Sigmoid colon (tissue), 7 donors: ENCODE results near the gene STAT4. TPM values are rescaled to one million over a fixed set of nuclear protein-coding genes. Genes with fewer than 3 reads are reported as not detected.

ENCODE experiments used
- DNase-seq: peaks from one replicate; pipeline ENCODE4 v3.0.0-alpha.2; 2019
- H3K27ac ChIP-seq, 4 donors: fragments of 200-600 bp; sonication (generic); one replicate each; pipeline ENCODE4 v1.5.1; 2016 to 2019; ENCODE audit warnings: mild to moderate bottlenecking in 1 of 4
- H3K27me3 ChIP-seq, 3 donors: fragments of 200-600 bp; sonication (generic); one replicate each; pipeline ENCODE4 v1.5.1; 2019; ENCODE audit warnings: mild to moderate bottlenecking in 1 of 3
- H3K36me3 ChIP-seq, 4 donors: fragments of 200-600 bp; sonication (generic); one replicate each; pipeline ENCODE4 v1.5.1; 2016 to 2019
- H3K4me1 ChIP-seq, 4 donors: fragments of 200-600 bp; sonication (generic); one replicate each; pipeline ENCODE4 v1.5.1; 2017 to 2019
- H3K4me3 ChIP-seq, 4 donors: fragments of 200-600 bp; sonication (generic); one replicate each; pipeline ENCODE4 v1.5.1; 2017 to 2019; ENCODE audit warnings: mild to moderate bottlenecking in 2 of 4, moderate library complexity in 1 of 4
- H3K9me3 ChIP-seq, 4 donors: fragments of 200-600 bp in 3 of 4; sonication (generic) in 3 of 4; one replicate each; pipeline versions ENCODE4 v1.5.1 to v1.6.1; 2013 to 2019
- EP300 ChIP-seq, 4 donors: sonication (generic); formaldehyde crosslinking; IDR thresholded peaks; one replicate each; pipeline ENCODE4 v1.6.1; 2017; ENCODE audit warnings: antibody characterized with exemption in 4 of 4
- POLR2A ChIP-seq, 2 donors: fragments of 450-650 bp; IDR thresholded peaks; one replicate each; pipeline ENCODE4 v1.6.1; 2016; ENCODE audit warnings: antibody characterized with exemption in 2 of 2, mild to moderate bottlenecking in 2 of 2, moderate library complexity in 2 of 2
- POLR2AphosphoS5 ChIP-seq, 4 donors: sonication (generic); formaldehyde crosslinking; IDR thresholded peaks; one replicate each; pipeline ENCODE4 v1.6.1; 2017; ENCODE audit warnings: antibody characterized with exemption in 4 of 4
- WGBS, 2 donors: extraction: QIAGEN DNeasy Blood & Tissue Kit; methylation state at CpG; one replicate each; pipeline ENCODE4 v1.1.7; 2013; 5-methylcytosine and 5-hydroxymethylcytosine counted together
- intact Hi-C: fragments of 100-400 bp; cut with DNase I; formaldehyde crosslinking; loops from one replicate; pipeline ENCODE4 v1.15.1; 2023
- polyA plus RNA-seq, 3 donors: library from polyadenylated mRNA; stranded (reverse); fragments of 200-250 nt; gene quantifications; one replicate each; pipeline ENCODE4 v1.2.3, GENCODE V29; 2013
- total RNA-seq, 4 donors: library from RNA; depleted of rRNA; stranded (reverse); fragments of >200 nt; gene quantifications; one replicate each; pipeline ENCODE4 v1.1.0, GENCODE V29; 2016
- TF ChIP-seq, protein P1 (sequence below), 4 experiments: fragments of 450-650 bp in 3 of 4; fragments of 200-600 bp in 1 of 4; IDR thresholded peaks; one replicate each; pipeline ENCODE4 v1.5.1; 2016 to 2019; ENCODE audit warnings: antibody characterized with exemption in 4 of 4, mild to moderate bottlenecking in 3 of 4, moderate library complexity in 2 of 4
- donor health status: healthy with polysubstance abuse.
- donor health status: Bipolar disorder and iron deficiency.
- donor health status: healthy.

Gene STAT4
- total and polyA plus RNA-seq, 7 donors, result 0.46 to 4.6 (median 0.70) TPM; not detected in 1

DNA sequence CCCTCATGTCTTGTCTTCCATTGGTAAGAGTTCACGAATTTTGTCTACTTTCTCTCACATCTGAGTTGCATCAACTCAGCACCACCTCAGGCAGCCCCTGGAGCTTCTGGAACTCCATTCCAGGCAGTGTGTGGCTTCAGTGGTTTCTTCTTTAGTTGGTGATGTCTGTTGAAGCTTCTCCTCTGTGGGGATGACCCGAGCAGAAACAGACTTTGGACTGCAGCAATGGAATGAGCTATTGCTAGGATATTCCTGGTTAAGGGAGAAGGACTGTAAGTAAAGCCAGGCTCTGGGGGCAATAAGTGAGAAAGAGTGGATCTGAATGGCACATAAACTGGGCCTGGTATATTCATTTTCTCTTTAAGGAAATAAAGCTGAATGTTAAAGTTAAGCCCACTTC is 32.3 kb upstream of the STAT4 start:
- no peaks in the 10 kb centered on the region for H3K4me1 ChIP-seq
- intact Hi-C loops, result no loop called here
- WGBS, 2 donors, result 67 to 81% methylated on average over 2 of the region's 2 CpGs
- no peak for DNase-seq
- no peaks in the 10 kb centered on the region for H3K9me3 ChIP-seq
- no peaks in the 10 kb centered on the region for H3K27me3 ChIP-seq
- H3K4me3 ChIP-seq, result no peak overlapping the region
- H3K27ac ChIP-seq, result no peak overlapping the region
- TF ChIP-seq, protein P1, sequence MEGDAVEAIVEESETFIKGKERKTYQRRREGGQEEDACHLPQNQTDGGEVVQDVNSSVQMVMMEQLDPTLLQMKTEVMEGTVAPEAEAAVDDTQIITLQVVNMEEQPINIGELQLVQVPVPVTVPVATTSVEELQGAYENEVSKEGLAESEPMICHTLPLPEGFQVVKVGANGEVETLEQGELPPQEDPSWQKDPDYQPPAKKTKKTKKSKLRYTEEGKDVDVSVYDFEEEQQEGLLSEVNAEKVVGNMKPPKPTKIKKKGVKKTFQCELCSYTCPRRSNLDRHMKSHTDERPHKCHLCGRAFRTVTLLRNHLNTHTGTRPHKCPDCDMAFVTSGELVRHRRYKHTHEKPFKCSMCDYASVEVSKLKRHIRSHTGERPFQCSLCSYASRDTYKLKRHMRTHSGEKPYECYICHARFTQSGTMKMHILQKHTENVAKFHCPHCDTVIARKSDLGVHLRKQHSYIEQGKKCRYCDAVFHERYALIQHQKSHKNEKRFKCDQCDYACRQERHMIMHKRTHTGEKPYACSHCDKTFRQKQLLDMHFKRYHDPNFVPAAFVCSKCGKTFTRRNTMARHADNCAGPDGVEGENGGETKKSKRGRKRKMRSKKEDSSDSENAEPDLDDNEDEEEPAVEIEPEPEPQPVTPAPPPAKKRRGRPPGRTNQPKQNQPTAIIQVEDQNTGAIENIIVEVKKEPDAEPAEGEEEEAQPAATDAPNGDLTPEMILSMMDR (IDR thresholded peaks at IDR 0.05), result no peak
- TF ChIP-seq POLR2AphosphoS5 (IDR thresholded peaks at IDR 0.05) (no peak), EP300 (IDR thresholded peaks at IDR 0.05) (no peak), POLR2A (IDR thresholded peaks at IDR 0.05) (no peak)
- H3K36me3 ChIP-seq, result no peaks in the 10 kb centered on the region

DNA sequence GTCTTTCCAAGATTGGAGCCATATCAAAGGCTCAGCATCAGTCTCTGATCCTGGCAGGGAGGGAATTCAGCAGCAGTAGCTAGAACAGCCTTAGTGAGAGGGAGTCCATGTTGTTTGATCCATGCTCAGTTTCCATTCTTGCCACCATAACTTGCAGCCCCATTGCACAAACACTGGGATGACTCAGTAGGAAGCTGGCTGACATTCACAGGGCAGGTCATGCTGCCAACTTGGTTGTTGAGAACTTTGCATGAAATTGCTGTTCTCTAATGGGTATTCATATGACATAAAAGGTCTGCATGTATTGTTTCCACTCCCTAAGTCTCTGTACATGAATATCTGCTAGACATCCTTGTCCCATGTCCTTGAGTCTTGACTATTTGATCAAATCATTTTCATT is 29.9 kb upstream of the STAT4 start:
- no peak for DNase-seq
- intact Hi-C loops, result no loop called here

DNA sequence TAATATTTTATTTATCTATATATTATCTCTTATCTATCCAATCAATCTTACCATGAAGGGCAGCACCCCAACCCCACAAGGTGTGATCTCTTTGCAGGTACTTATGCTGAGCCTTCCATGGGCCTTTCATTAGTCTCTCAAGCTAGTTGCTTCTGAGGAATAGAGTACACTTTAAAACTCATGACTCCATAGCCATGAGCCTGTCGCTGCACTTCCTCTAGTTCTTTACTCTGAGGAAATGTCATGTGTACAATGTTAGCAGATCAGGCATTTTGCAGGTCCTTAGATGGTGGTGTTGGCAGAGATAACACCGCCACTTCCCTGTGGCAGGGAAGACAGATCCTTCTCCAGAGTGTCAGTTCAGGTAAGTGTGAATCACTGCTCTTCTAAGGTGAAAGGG is 29.5 kb upstream of the STAT4 start:
- Histone ChIP-seq H3K4me1 (no peaks in the 10 kb centered on the region), H3K9me3 (no peaks in the 10 kb centered on the region), H3K27ac (no peak overlapping the region), H3K4me3 (no peak overlapping the region), H3K36me3 (no peaks in the 10 kb centered on the region), H3K27me3 (no peaks in the 10 kb centered on the region)
- intact Hi-C loops, result no loop called here
- 95 to 98% methylated on average over 2 of the region's 2 CpGs for WGBS, 2 donors
- TF ChIP-seq POLR2AphosphoS5 (IDR thresholded peaks at IDR 0.05) (no peak), POLR2A (IDR thresholded peaks at IDR 0.05) (no peak), EP300 (IDR thresholded peaks at IDR 0.05) (no peak)
- TF ChIP-seq, protein P1 (IDR thresholded peaks at IDR 0.05), result no peak
- DNase-seq, result no peak

More for the DNA sequence above, 29.9 kb upstream of the STAT4 start:
- Histone ChIP-seq H3K27ac (no peak overlapping the region), H3K9me3 (no peaks in the 10 kb centered on the region), H3K36me3 (no peaks in the 10 kb centered on the region), H3K4me3 (no peak overlapping the region), H3K4me1 (no peaks in the 10 kb centered on the region), H3K27me3 (no peaks in the 10 kb centered on the region)
- TF ChIP-seq POLR2AphosphoS5 (IDR thresholded peaks at IDR 0.05), result no peak

DNA sequence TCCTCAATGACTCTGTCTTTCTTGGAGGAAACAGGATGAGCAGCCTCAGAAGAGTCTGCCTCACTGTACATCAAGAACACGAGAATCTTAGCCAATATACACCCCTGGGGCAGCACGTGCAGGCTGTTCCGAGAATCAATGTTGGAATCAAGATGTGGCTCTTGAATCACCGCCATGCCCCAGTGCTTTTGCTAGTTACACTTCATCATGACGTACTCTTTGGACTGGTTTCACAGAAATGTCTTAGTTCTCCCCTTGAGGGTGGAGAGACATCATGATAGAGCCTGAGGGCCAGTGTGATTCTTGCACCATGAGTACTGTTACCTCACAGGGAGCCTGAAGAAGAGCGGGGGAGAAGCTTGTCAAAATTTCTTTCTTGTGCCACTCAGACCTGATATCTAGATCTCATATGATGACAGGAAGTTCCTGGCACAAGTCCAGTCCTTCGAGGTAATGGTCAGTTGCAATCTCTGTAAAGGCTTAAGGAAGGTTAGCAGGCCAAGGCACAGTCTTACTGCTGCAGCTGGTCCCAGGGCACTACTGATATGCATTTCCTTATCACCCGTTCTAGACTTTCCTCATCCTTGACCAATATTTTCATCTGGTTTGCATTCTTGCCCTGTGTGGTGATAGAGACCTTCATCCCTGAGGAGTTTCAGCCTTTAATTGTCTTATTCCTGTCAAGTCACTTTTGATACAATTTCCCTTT is 28.2 kb upstream of the STAT4 start:
- no peak overlapping the region for H3K4me3 ChIP-seq
- H3K9me3 ChIP-seq, result no peaks in the 10 kb centered on the region
- intact Hi-C loops, result no loop called here
- no peaks in the 10 kb centered on the region for H3K4me1 ChIP-seq
- H3K27me3 ChIP-seq, result no peaks in the 10 kb centered on the region
- H3K27ac ChIP-seq, result no peak overlapping the region
- no peaks in the 10 kb centered on the region for H3K36me3 ChIP-seq
- TF ChIP-seq EP300 (IDR thresholded peaks at IDR 0.05), result no peak
- no peak for TF ChIP-seq POLR2A (IDR thresholded peaks at IDR 0.05)
- no peak for TF ChIP-seq POLR2AphosphoS5 (IDR thresholded peaks at IDR 0.05)
- TF ChIP-seq, protein P1 (IDR thresholded peaks at IDR 0.05), result no peak
- peak; percentile 69 for DNase-seq
- WGBS, 2 donors, result 70 to 81% methylated on average over 8 of the region's 8 CpGs

DNA sequence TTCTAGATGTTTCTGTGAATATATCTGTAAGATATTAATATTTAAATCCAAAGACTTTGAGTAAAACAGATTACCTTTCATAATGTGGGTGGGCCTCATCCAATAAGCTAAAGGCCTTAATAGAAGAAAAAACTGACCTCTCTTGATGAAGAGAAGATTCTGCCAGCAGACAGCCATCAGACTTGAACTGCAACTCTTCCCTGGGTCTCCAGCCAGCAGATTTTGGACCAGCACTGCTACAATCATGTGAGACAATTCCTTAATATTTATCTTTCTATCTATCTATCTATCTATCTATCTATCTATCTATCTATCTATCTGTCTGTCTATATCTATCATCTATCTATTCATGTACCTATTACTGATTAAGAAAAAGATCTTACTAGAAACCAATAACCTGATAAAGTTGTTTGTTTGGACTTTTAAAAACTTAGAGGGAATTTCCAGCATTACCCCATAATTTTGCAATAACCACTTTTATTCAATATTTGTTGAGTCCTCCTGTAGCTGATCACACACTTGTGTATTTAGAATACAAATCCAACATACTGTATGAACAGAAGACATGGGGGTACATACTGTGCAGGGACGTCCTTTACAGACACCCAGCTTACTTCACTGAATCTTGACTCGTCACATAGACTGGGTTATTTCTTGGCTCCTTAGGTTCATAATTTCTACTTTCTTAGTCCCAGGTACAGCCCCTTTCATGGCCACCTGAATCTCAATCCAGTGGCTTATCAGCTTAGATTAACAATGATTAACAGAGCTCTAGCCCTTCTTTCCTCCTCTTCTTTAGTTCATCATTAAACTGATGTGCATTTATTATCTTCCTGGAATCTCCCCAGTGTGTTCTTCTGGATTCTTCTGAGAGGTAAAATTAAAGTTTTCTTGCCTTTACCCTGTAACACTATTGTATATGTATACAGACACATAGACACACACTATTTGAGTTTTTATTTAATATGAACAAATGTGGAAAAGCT is 27.2 kb upstream of the STAT4 start:
- Histone ChIP-seq H3K27me3 (no peaks in the 10 kb centered on the region), H3K9me3 (no peaks in the 10 kb centered on the region), H3K4me1 (no peaks in the 10 kb centered on the region), H3K36me3 (no peaks in the 10 kb centered on the region), H3K27ac (no peak overlapping the region), H3K4me3 (no peak overlapping the region)
- TF ChIP-seq POLR2AphosphoS5 (IDR thresholded peaks at IDR 0.05) (no peak), POLR2A (IDR thresholded peaks at IDR 0.05) (no peak), EP300 (IDR thresholded peaks at IDR 0.05) (no peak)
- TF ChIP-seq, protein P1 (IDR thresholded peaks at IDR 0.05), result no peak
- intact Hi-C loops, result no loop called here
- 19 to 77% methylated on average over 2 of the region's 2 CpGs for WGBS, 2 donors
- DNase-seq, result no peak
